Measurements from ENCODE around the gene TRIM17. TPM values are rescaled to one million over a fixed set of nuclear protein-coding genes. Genes with fewer than 3 reads are reported as not detected.

Gene TRIM17
- total and polyA plus RNA-seq, 2 experiments from 2014 or later = 0.86 to 1.1 TPM

DNA sequence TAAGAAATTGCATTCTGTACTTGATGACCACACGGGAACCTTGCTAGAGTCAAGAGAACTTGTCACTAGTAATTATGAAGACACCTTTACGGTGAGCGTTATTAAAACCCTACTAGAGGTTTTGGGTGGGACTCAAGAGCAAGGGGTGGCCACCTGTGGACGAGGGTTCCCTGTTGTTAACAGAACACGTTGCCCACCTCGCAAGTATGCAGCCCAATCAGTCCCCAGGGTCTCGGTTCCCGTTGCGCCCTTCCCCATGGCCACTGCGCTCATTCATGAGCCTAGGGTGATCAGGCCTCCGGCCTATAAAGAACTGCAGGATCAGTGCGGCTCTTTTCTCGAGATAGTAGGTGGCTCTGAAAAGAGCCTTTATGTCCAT lies 40.3 kb upstream of the TRIM17 start:
- peak overlapping the region; percentile 61 for H3K4me3 ChIP-seq
- no peak overlapping the region for H2AFZ ChIP-seq
- Mint-ChIP-seq H3K36me3 (ENCODE audit: low read depth) (peaks cover 5% of the 10 kb centered on the region; the same call in 2 of the 3 replicates), H3K9me3 (peaks cover 2% of the 10 kb centered on the region; the same call in 1 of the 3 replicates), H3K27ac (peak overlapping the region; percentile 96), H3K4me3 (peak overlapping the region; percentile 86), H3K27me3 (ENCODE audit: insufficient read depth, low read depth, poor library complexity) (peaks cover 35% of the 10 kb centered on the region), H3K4me1 (peaks cover 13% of the 10 kb centered on the region)
- ATAC-seq (peak; percentile 34), DNase-seq (ENCODE audit: low spot score) (no peak)
- peaks cover 20% of the 10 kb centered on the region for H4K20me1 ChIP-seq (replicated peaks; ENCODE audit: insufficient read depth)
- H3K36me3 ChIP-seq (ENCODE audit: insufficient read depth) = no peaks in the 10 kb centered on the region
- peak overlapping the region; percentile 71 for H3K27ac ChIP-seq (ENCODE audit: low read depth)
- peaks cover 28% of the 10 kb centered on the region; the same call in 1 of the 2 replicates for H3K27me3 ChIP-seq (ENCODE audit: insufficient read depth)
- no peaks in the 10 kb centered on the region for H3K9me2 ChIP-seq (ENCODE audit: insufficient read depth)
- H3F3A ChIP-seq (replicated peaks; ENCODE audit: low read depth) = 0 out of 2 replicates have a peak, but pooled peaks cover 4% of the 10 kb centered on the region
- peaks cover 19% of the 10 kb centered on the region for H3K79me2 ChIP-seq (replicated peaks; ENCODE audit: insufficient read depth)
- TF ChIP-seq CREB1 (CRISPR knock-in tag; IDR thresholded peaks at IDR 0.05; ENCODE audit: low read depth) (no peak), JUNB (IDR thresholded peaks at IDR 0.05; ENCODE audit: unreplicated experiment) (no peak), POLR2AphosphoS5 (IDR thresholded peaks at IDR 0.05; ENCODE audit: low read depth) (no peak), EZH2 (IDR thresholded peaks at IDR 0.05; ENCODE audit: low read depth, unreplicated experiment) (no peak), ZNF331 (CRISPR knock-in tag; IDR thresholded peaks at IDR 0.05; ENCODE audit: low read depth) (no peak), STAT1 (IDR thresholded peaks at IDR 0.05; ENCODE audit: unreplicated experiment) (no peak), ZNF114 (CRISPR knock-in tag; IDR thresholded peaks at IDR 0.05) (no peak), NANOG (IDR thresholded peaks at IDR 0.05; ENCODE audit: borderline replicate concordance) (no peak), EZH2phosphoT487 (IDR thresholded peaks at IDR 0.05; ENCODE audit: unreplicated experiment) (no peak)
- TF ChIP-seq, protein P1, sequence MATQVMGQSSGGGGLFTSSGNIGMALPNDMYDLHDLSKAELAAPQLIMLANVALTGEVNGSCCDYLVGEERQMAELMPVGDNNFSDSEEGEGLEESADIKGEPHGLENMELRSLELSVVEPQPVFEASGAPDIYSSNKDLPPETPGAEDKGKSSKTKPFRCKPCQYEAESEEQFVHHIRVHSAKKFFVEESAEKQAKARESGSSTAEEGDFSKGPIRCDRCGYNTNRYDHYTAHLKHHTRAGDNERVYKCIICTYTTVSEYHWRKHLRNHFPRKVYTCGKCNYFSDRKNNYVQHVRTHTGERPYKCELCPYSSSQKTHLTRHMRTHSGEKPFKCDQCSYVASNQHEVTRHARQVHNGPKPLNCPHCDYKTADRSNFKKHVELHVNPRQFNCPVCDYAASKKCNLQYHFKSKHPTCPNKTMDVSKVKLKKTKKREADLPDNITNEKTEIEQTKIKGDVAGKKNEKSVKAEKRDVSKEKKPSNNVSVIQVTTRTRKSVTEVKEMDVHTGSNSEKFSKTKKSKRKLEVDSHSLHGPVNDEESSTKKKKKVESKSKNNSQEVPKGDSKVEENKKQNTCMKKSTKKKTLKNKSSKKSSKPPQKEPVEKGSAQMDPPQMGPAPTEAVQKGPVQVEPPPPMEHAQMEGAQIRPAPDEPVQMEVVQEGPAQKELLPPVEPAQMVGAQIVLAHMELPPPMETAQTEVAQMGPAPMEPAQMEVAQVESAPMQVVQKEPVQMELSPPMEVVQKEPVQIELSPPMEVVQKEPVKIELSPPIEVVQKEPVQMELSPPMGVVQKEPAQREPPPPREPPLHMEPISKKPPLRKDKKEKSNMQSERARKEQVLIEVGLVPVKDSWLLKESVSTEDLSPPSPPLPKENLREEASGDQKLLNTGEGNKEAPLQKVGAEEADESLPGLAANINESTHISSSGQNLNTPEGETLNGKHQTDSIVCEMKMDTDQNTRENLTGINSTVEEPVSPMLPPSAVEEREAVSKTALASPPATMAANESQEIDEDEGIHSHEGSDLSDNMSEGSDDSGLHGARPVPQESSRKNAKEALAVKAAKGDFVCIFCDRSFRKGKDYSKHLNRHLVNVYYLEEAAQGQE (IDR thresholded peaks at IDR 0.05; ENCODE audit: unreplicated experiment) = no peak
- TF ChIP-seq, protein P2, sequence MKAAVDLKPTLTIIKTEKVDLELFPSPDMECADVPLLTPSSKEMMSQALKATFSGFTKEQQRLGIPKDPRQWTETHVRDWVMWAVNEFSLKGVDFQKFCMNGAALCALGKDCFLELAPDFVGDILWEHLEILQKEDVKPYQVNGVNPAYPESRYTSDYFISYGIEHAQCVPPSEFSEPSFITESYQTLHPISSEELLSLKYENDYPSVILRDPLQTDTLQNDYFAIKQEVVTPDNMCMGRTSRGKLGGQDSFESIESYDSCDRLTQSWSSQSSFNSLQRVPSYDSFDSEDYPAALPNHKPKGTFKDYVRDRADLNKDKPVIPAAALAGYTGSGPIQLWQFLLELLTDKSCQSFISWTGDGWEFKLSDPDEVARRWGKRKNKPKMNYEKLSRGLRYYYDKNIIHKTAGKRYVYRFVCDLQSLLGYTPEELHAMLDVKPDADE (IDR thresholded peaks at IDR 0.05) = no peak
- TF ChIP-seq, protein P3, sequence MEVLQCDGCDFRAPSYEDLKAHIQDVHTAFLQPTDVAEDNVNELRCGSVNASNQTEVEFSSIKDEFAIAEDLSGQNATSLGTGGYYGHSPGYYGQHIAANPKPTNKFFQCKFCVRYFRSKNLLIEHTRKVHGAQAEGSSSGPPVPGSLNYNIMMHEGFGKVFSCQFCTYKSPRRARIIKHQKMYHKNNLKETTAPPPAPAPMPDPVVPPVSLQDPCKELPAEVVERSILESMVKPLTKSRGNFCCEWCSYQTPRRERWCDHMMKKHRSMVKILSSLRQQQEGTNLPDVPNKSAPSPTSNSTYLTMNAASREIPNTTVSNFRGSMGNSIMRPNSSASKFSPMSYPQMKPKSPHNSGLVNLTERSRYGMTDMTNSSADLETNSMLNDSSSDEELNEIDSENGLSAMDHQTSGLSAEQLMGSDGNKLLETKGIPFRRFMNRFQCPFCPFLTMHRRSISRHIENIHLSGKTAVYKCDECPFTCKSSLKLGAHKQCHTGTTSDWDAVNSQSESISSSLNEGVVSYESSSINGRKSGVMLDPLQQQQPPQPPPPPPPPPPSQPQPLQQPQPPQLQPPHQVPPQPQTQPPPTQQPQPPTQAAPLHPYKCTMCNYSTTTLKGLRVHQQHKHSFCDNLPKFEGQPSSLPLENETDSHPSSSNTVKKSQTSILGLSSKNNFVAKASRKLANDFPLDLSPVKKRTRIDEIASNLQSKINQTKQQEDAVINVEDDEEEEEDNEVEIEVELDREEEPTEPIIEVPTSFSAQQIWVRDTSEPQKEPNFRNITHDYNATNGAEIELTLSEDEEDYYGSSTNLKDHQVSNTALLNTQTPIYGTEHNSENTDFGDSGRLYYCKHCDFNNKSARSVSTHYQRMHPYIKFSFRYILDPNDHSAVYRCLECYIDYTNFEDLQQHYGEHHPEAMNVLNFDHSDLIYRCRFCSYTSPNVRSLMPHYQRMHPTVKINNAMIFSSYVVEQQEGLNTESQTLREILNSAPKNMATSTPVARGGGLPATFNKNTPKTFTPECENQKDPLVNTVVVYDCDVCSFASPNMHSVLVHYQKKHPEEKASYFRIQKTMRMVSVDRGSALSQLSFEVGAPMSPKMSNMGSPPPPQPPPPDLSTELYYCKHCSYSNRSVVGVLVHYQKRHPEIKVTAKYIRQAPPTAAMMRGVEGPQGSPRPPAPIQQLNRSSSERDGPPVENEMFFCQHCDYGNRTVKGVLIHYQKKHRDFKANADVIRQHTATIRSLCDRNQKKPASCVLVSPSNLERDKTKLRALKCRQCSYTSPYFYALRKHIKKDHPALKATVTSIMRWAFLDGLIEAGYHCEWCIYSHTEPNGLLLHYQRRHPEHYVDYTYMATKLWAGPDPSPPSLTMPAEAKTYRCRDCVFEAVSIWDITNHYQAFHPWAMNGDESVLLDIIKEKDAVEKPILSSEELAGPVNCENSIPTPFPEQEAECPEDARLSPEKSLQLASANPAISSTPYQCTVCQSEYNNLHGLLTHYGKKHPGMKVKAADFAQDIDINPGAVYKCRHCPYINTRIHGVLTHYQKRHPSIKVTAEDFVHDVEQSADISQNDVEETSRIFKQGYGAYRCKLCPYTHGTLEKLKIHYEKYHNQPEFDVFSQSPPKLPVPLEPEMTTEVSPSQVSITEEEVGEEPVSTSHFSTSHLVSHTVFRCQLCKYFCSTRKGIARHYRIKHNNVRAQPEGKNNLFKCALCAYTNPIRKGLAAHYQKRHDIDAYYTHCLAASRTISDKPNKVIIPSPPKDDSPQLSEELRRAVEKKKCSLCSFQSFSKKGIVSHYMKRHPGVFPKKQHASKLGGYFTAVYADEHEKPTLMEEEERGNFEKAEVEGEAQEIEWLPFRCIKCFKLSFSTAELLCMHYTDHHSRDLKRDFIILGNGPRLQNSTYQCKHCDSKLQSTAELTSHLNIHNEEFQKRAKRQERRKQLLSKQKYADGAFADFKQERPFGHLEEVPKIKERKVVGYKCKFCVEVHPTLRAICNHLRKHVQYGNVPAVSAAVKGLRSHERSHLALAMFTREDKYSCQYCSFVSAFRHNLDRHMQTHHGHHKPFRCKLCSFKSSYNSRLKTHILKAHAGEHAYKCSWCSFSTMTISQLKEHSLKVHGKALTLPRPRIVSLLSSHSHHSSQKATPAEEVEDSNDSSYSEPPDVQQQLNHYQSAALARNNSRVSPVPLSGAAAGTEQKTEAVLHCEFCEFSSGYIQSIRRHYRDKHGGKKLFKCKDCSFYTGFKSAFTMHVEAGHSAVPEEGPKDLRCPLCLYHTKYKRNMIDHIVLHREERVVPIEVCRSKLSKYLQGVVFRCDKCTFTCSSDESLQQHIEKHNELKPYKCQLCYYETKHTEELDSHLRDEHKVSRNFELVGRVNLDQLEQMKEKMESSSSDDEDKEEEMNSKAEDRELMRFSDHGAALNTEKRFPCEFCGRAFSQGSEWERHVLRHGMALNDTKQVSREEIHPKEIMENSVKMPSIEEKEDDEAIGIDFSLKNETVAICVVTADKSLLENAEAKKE (CRISPR knock-in tag; IDR thresholded peaks at IDR 0.05) = no peak
- TF ChIP-seq, protein P4, sequence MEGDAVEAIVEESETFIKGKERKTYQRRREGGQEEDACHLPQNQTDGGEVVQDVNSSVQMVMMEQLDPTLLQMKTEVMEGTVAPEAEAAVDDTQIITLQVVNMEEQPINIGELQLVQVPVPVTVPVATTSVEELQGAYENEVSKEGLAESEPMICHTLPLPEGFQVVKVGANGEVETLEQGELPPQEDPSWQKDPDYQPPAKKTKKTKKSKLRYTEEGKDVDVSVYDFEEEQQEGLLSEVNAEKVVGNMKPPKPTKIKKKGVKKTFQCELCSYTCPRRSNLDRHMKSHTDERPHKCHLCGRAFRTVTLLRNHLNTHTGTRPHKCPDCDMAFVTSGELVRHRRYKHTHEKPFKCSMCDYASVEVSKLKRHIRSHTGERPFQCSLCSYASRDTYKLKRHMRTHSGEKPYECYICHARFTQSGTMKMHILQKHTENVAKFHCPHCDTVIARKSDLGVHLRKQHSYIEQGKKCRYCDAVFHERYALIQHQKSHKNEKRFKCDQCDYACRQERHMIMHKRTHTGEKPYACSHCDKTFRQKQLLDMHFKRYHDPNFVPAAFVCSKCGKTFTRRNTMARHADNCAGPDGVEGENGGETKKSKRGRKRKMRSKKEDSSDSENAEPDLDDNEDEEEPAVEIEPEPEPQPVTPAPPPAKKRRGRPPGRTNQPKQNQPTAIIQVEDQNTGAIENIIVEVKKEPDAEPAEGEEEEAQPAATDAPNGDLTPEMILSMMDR (conservative IDR thresholded peaks at IDR 0.05; ENCODE audit: low read depth in 2 of 2) = no peak
- peaks cover 7% of the 10 kb centered on the region; the same call in 1 of the 2 replicates for H3K4me1 ChIP-seq (ENCODE audit: insufficient read depth)
- peak overlapping the region; percentile 89 for H3K4me2 ChIP-seq
